ENCODE measurements around the gene SIGLEC12.
"Not testable (repeated sequence)": the region's sequence is repeated elsewhere in the genome, so short reads cannot be mapped to it uniquely, and the experiment has no call there.

The SIGLEC12 gene

GRCh38 chr19:51524666-51525264, 23.2 kb upstream of the SIGLEC12 start:
- H3K27ac ChIP-seq, result no peak overlapping the region
- no peak for DNase-seq (ENCODE audit: low read depth, low spot score)

- no peak overlapping the region for H3K27ac ChIP-seq
- DNase-seq (ENCODE audit: low read depth, low spot score), result no peak
These were observed 20.2 kb upstream of the SIGLEC12 start for GRCh38 chr19:51521781-51522180.

- DNase-seq (ENCODE audit: low read depth, low spot score), result no peak
- H3K27ac ChIP-seq, result no peak overlapping the region
These were observed 19.8 kb upstream of the SIGLEC12 start for GRCh38 chr19:51521357-51521756.

- no peak overlapping the region for H3K27ac ChIP-seq
- DNase-seq (ENCODE audit: low read depth, low spot score), result no peak
These were observed 19.1 kb upstream of the SIGLEC12 start for GRCh38 chr19:51520728-51521127.

GRCh38 chr19:51514866-51515481, 13.4 kb upstream of the SIGLEC12 start:
- H3K27ac ChIP-seq, result no peak overlapping the region
- DNase-seq (ENCODE audit: low read depth, low spot score), result peak; percentile 0

- no peak overlapping the region for H3K27ac ChIP-seq
- DNase-seq (ENCODE audit: low read depth, low spot score), result no peak
These were observed 12.4 kb upstream of the SIGLEC12 start for GRCh38 chr19:51513968-51514367.

GRCh38 chr19:51511353-51511752, 9.8 kb upstream of the SIGLEC12 start:
- H3K27ac ChIP-seq, result no peak overlapping the region
- DNase-seq (ENCODE audit: low read depth, low spot score), result no peak

- no peak overlapping the region for H3K27ac ChIP-seq
- DNase-seq (ENCODE audit: low read depth, low spot score), result no peak
These were observed 8.4 kb upstream of the SIGLEC12 start for GRCh38 chr19:51509823-51510660.

- H3K27ac ChIP-seq, result no peak overlapping the region
- no peak for DNase-seq (ENCODE audit: low read depth, low spot score)
These were observed 6.6 kb upstream of the SIGLEC12 start for GRCh38 chr19:51508059-51508733.

- no peak overlapping the region for H3K27ac ChIP-seq
- no peak for DNase-seq (ENCODE audit: low read depth, low spot score)
These were observed 6.0 kb upstream of the SIGLEC12 start for GRCh38 chr19:51507640-51508058.

- no peak overlapping the region for H3K27ac ChIP-seq
- DNase-seq (ENCODE audit: low read depth, low spot score), result no peak
These were observed 5.6 kb upstream of the SIGLEC12 start for GRCh38 chr19:51507192-51507591.

- DNase-seq (ENCODE audit: low read depth, low spot score), result no peak
These were observed 4.3 kb upstream of the SIGLEC12 start for GRCh38 chr19:51505904-51506303.

GRCh38 chr19:51503896-51504295, 2.3 kb upstream of the SIGLEC12 start:
- no peak overlapping the region for H3K27ac ChIP-seq
- DNase-seq (ENCODE audit: low read depth, low spot score), result no peak

More at GRCh38 chr19:51505904-51506303, 4.3 kb upstream of the SIGLEC12 start:
- H3K27ac ChIP-seq, result no peak overlapping the region

GRCh38 chr19:51503286-51503817, 1.8 kb upstream of the SIGLEC12 start:
- no peak overlapping the region for H3K27ac ChIP-seq
- no peak for DNase-seq (ENCODE audit: low read depth, low spot score)

- not testable (repeated sequence) for DNase-seq (ENCODE audit: low read depth, low spot score); H3K27ac ChIP-seq
These were observed 669 bp downstream of the SIGLEC12 start for GRCh38 chr19:51500931-51501330.

- H3K27ac ChIP-seq, result no peak overlapping the region
- DNase-seq (ENCODE audit: low read depth, low spot score), result no peak
These were observed 3.9 kb downstream of the SIGLEC12 start for GRCh38 chr19:51497666-51498065.

GRCh38 chr19:51493776-51494175, 7.8 kb downstream of the SIGLEC12 start:
- DNase-seq (ENCODE audit: low read depth, low spot score), result no peak
- H3K27ac ChIP-seq, result no peak overlapping the region

GRCh38 chr19:51491586-51491985, 10.0 kb downstream of the SIGLEC12 start:
- H3K27ac ChIP-seq, result no peak overlapping the region
- no peak for DNase-seq (ENCODE audit: low read depth, low spot score)

GRCh38 chr19:51490676-51491075, 10.9 kb downstream of the SIGLEC12 start:
- no peak overlapping the region for H3K27ac ChIP-seq
- no peak for DNase-seq (ENCODE audit: low read depth, low spot score)

- no peak overlapping the region for H3K27ac ChIP-seq
- no peak for DNase-seq (ENCODE audit: low read depth, low spot score)
These were observed 12.5 kb downstream of the SIGLEC12 start for GRCh38 chr19:51489113-51489512.

Measured in epithelial cell of prostate (primary cell).